ENCODE data around the gene CMIP. TPM values are rescaled to one million over a fixed set of nuclear protein-coding genes. Genes with fewer than 3 reads are reported as not detected.
"Not testable (repeated sequence)": the region's sequence is repeated elsewhere in the genome, so short reads cannot be mapped to it uniquely, and the experiment has no call there.

The CMIP gene
- total RNA-seq, 1 experiment from 2014 or later, result 53.6 TPM

DNA sequence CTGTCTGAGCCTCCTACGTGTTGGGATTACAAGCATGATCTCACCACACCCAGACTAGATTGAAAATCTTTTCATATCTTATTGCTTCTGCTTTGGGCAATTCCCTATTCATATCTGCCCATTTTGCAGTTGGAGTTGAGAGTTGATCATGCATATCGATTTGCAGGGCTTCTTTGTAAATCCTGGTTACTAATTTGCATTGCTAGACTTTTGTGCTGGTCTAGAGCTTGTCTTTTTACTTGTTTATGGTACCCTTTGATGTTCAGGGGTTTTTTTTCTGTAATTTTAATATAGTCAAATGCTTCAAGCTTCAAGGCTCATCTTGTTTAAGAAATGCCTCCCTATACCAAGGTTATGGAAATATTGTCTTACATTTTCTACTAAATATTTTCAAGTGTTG lies 23.5 kb upstream of the CMIP start:
- TF ChIP-seq, protein P1, sequence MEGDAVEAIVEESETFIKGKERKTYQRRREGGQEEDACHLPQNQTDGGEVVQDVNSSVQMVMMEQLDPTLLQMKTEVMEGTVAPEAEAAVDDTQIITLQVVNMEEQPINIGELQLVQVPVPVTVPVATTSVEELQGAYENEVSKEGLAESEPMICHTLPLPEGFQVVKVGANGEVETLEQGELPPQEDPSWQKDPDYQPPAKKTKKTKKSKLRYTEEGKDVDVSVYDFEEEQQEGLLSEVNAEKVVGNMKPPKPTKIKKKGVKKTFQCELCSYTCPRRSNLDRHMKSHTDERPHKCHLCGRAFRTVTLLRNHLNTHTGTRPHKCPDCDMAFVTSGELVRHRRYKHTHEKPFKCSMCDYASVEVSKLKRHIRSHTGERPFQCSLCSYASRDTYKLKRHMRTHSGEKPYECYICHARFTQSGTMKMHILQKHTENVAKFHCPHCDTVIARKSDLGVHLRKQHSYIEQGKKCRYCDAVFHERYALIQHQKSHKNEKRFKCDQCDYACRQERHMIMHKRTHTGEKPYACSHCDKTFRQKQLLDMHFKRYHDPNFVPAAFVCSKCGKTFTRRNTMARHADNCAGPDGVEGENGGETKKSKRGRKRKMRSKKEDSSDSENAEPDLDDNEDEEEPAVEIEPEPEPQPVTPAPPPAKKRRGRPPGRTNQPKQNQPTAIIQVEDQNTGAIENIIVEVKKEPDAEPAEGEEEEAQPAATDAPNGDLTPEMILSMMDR (IDR thresholded peaks at IDR 0.05; ENCODE audit: unreplicated experiment), result no peak
- Mint-ChIP-seq H3K36me3 (ENCODE audit: insufficient read depth, unreplicated experiment) (peaks cover 9% of the 10 kb centered on the region), H3K4me3 (ENCODE audit: unreplicated experiment) (no peak overlapping the region), H3K4me1 (ENCODE audit: insufficient read depth, unreplicated experiment) (peaks cover 4% of the 10 kb centered on the region), H3K27me3 (ENCODE audit: insufficient read depth, unreplicated experiment) (no peaks in the 10 kb centered on the region), H3K9me3 (ENCODE audit: unreplicated experiment) (no peaks in the 10 kb centered on the region), H3K27ac (ENCODE audit: low read depth, unreplicated experiment) (no peak overlapping the region)
- POLR2A ChIA-PET, result no interaction called here
- CTCF ChIA-PET, result no interaction called here
- BruUV-seq (replicated peaks), result no TSS peak
- DNase-seq (ENCODE audit: unreplicated experiment), result no peak
- intact Hi-C loops (cut with micrococcal nuclease), result no loop called here

DNA sequence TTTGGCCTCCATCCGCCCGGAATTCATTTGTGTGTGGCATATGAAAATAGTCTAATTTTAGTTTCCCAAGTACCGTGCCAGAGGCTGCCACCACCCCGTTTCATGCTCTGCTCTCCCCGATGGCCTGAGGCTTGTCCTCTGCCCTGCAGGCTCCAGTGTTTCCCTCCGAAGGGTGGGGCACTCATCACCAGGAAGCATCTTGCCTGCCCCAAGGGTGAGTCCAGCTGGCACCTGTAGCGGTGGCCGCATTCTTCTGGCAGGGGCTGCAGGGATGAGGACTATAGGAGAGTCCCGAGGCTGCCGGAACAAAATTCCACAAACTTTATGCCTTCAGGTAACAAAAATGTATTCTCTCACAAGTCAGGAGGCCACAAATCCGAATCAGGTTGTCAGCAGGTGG lies 23.1 kb upstream of the CMIP start:
- H3K4me3 Mint-ChIP-seq (ENCODE audit: unreplicated experiment), result no peak overlapping the region
- CTCF ChIA-PET, result no interaction called here
- peaks cover 4% of the 10 kb centered on the region for H3K4me1 Mint-ChIP-seq (ENCODE audit: insufficient read depth, unreplicated experiment)
- intact Hi-C loops (cut with micrococcal nuclease), result no loop called here
- H3K27me3 Mint-ChIP-seq (ENCODE audit: insufficient read depth, unreplicated experiment), result no peaks in the 10 kb centered on the region
- no peaks in the 10 kb centered on the region for H3K9me3 Mint-ChIP-seq (ENCODE audit: unreplicated experiment)
- no TSS peak for BruUV-seq (replicated peaks)
- DNase-seq (ENCODE audit: unreplicated experiment), result no peak
- TF ChIP-seq, protein P1 (IDR thresholded peaks at IDR 0.05; ENCODE audit: unreplicated experiment), result no peak
- H3K27ac Mint-ChIP-seq (ENCODE audit: low read depth, unreplicated experiment), result no peak overlapping the region
- POLR2A ChIA-PET, result no interaction called here
- H3K36me3 Mint-ChIP-seq (ENCODE audit: insufficient read depth, unreplicated experiment), result peaks cover 9% of the 10 kb centered on the region

DNA sequence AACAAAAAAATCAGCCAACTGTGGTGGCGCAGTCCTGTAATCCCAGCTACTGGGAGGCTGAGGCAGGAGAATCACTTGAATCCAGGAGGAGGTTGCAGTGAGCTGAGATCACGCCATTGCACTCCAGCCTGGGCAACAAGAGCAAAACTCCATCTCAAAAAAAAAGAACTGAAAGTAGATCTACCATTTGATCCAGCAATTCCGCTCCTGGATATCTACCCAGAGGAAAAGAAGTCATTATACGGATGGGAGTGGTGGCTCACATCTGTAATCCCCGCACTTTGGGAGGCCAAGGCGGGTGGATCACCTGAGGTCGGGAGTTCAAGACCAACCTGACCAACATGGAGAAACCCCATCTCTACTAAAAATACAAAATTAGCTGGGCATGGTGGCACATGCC lies 22.5 kb upstream of the CMIP start:
- H3K27ac Mint-ChIP-seq (ENCODE audit: low read depth, unreplicated experiment); intact Hi-C loops (cut with micrococcal nuclease); H3K27me3 Mint-ChIP-seq (ENCODE audit: insufficient read depth, unreplicated experiment); H3K4me3 Mint-ChIP-seq (ENCODE audit: unreplicated experiment); BruUV-seq (replicated peaks); H3K9me3 Mint-ChIP-seq (ENCODE audit: unreplicated experiment); H3K4me1 Mint-ChIP-seq (ENCODE audit: insufficient read depth, unreplicated experiment); H3K36me3 Mint-ChIP-seq (ENCODE audit: insufficient read depth, unreplicated experiment); DNase-seq (ENCODE audit: unreplicated experiment); POLR2A ChIA-PET: not testable (repeated sequence)
- CTCF ChIA-PET, result interaction anchor here (0.7 kb wide), 1 partner anchor 454 kb away, joined by 3 read pairs; no protein-coding TSS in a partner anchor

DNA sequence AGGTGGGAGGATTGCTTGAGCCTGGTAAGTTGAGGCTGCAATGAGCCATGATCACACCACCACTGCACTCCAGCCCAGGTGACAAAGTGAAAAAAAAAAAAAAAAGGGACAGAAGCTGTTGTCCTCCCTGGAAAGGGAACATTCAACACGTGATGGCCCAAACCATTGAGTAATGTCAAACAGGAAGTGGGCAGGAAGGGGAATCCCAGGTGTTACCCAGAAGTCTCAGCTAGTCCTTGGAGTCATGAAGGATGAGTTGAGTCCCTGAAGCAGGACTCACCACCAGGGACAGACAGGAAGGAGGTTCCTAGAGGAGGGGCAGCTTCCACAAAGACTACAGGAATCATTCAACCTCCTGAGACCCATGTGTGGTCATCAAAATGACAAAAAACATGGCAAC lies 19.8 kb upstream of the CMIP start:
- H3K27me3 Mint-ChIP-seq (ENCODE audit: insufficient read depth, unreplicated experiment), result no peaks in the 10 kb centered on the region
- peaks cover 4% of the 10 kb centered on the region for H3K4me1 Mint-ChIP-seq (ENCODE audit: insufficient read depth, unreplicated experiment)
- DNase-seq (ENCODE audit: unreplicated experiment), result peak; percentile 41
- H3K9me3 Mint-ChIP-seq (ENCODE audit: unreplicated experiment), result no peaks in the 10 kb centered on the region
- POLR2A ChIA-PET, result interaction anchor here (0.6 to 1.1 kb wide), 3 partner anchors 19 to 244 kb away, joined by 3 to 4 read pairs (median 3); no protein-coding TSS in a partner anchor
- H3K4me3 Mint-ChIP-seq (ENCODE audit: unreplicated experiment), result no peak overlapping the region
- no TSS peak for BruUV-seq (replicated peaks)
- intact Hi-C loops (cut with micrococcal nuclease), result no loop called here
- H3K36me3 Mint-ChIP-seq (ENCODE audit: insufficient read depth, unreplicated experiment), result peaks cover 9% of the 10 kb centered on the region
- TF ChIP-seq, protein P1 (IDR thresholded peaks at IDR 0.05; ENCODE audit: unreplicated experiment), result no peak
- peak overlapping the region; percentile 52 for H3K27ac Mint-ChIP-seq (ENCODE audit: low read depth, unreplicated experiment)
- CTCF ChIA-PET, result interaction anchor here (0.5 to 1.2 kb wide), 4 partner anchors 22 to 305 kb away, joined by 3 read pairs; no protein-coding TSS in a partner anchor

DNA sequence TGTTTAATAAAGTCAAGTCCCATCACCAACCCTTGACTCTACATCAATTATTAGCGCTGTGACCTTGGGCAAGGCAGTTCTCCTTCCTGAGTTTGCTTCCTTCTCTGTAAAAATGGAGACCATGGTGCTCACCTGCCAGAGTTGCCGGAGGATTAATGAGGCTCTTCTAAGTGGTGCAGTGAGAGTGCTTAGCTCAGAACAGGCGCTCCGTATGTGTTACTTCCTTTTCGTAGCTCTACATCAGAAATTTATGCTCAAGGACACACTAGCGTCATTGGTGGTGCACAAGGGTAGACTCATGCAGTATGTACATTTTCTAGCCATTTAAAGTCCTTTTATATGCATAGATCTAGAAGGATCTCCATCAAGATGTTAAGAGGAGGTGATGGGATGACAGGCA lies 17.4 kb upstream of the CMIP start:
- H3K27me3 Mint-ChIP-seq (ENCODE audit: insufficient read depth, unreplicated experiment), result no peaks in the 10 kb centered on the region
- no peak overlapping the region for H3K4me3 Mint-ChIP-seq (ENCODE audit: unreplicated experiment)
- no peak for DNase-seq (ENCODE audit: unreplicated experiment)
- H3K36me3 Mint-ChIP-seq (ENCODE audit: insufficient read depth, unreplicated experiment), result peaks cover 9% of the 10 kb centered on the region
- ChIA-PET POLR2A (no interaction called here), CTCF (interaction anchor here (0.5 to 0.8 kb wide), 3 partner anchors 194 to 836 kb away, joined by 3 to 4 read pairs (median 4); no protein-coding TSS in a partner anchor)
- no peaks in the 10 kb centered on the region for H3K9me3 Mint-ChIP-seq (ENCODE audit: unreplicated experiment)
- H3K27ac Mint-ChIP-seq (ENCODE audit: low read depth, unreplicated experiment), result no peak overlapping the region
- intact Hi-C loops (cut with micrococcal nuclease), result no loop called here
- peaks cover 4% of the 10 kb centered on the region for H3K4me1 Mint-ChIP-seq (ENCODE audit: insufficient read depth, unreplicated experiment)
- TF ChIP-seq, protein P1 (IDR thresholded peaks at IDR 0.05; ENCODE audit: unreplicated experiment), result no peak
- BruUV-seq (replicated peaks), result no TSS peak
